OCI-LY3 (cell line): ENCODE measurements around the gene PARP4.

ENCODE experiments used
- H2AFZ ChIP-seq: fragments of 200-600, 300-600 bp; shearing (Covaris generic); 2 replicates; pipeline ENCODE4 v1.6.0; 2014; ENCODE audit warnings: antibody characterized with exemption, low read depth, low read length
- H3K27ac ChIP-seq: fragments of 200-600, 300-600 bp; sonication (generic); 2 replicates; pipeline ENCODE4 v1.5.1; 2014; ENCODE audit warnings: mild to moderate bottlenecking, low read length, moderate library complexity, mixed read lengths
- H3K27me3 ChIP-seq: fragments of 200-600, 300-600 bp; sonication (generic); 2 replicates; pipeline ENCODE4 v1.6.1; 2014; ENCODE audit warnings: low read depth, low read length, mixed read lengths
- H3K36me3 ChIP-seq: fragments of 200-600, 300-600 bp; sonication (generic); replicated peaks from 2 replicates; pipeline ENCODE3; 2014; ENCODE audit warnings: low read depth, low read length, mixed read lengths
- H3K4me1 ChIP-seq: fragments of 300-600, 200-600 bp; sonication (generic); 2 replicates; pipeline ENCODE4 v1.6.1; 2014; ENCODE audit warnings: low read length, mixed read lengths
- H3K4me2 ChIP-seq: fragments of 200-600, 300-600 bp; sonication (generic); 2 replicates; pipeline ENCODE4 v1.6.1; 2014; ENCODE audit warnings: low read length, mixed read lengths
- H3K4me3 ChIP-seq: fragments of 300-600, 200-600 bp; sonication (generic); 2 replicates; pipeline ENCODE4 v1.5.1; 2014; ENCODE audit warnings: antibody characterized with exemption, mild to moderate bottlenecking, low read length, moderate library complexity
- H3K79me2 ChIP-seq: fragments of 300-600, 200-600 bp; shearing (Covaris generic); 2 replicates; pipeline ENCODE4 v1.6.1; 2014; ENCODE audit warnings: mild to moderate bottlenecking, low read length, mixed read lengths
- H3K9ac ChIP-seq: fragments of 300-600, 200-600 bp; shearing (Covaris generic); 2 replicates; pipeline ENCODE4 v1.6.0; 2014; ENCODE audit warnings: mild to moderate bottlenecking, low read length, moderate library complexity
- H3K9me3 ChIP-seq: fragments of 200-600, 300-600 bp; shearing (Covaris generic); 2 replicates; pipeline ENCODE4 v1.6.1; 2014; ENCODE audit warnings: low read length, mixed read lengths; ENCODE audit not compliant: insufficient read depth
- H4K20me1 ChIP-seq: fragments of 200-600, 300-600 bp; sonication (generic); 2 replicates; pipeline ENCODE4 v1.6.1; 2016; ENCODE audit warnings: low read length, mixed read lengths; ENCODE audit not compliant: insufficient read depth
- CTCF ChIP-seq: fragments of 200-600, 300-600 bp; sonication (generic); IDR thresholded peaks from 2 replicates; pipeline ENCODE4 v1.5.1; 2014; ENCODE audit warnings: antibody characterized with exemption, low read length, low read depth
- EZH2phosphoT487 ChIP-seq: fragments of 200-600 bp; shearing (Covaris generic); IDR thresholded peaks from 2 replicates; pipeline ENCODE4 v1.6.1; 2018; ENCODE audit warnings: antibody characterized with exemption, mixed run types, low read depth

The PARP4 gene

GRCh38 chr13:24505756-24506155 lies 6.8 kb downstream of the PARP4 start:
- Histone ChIP-seq H4K20me1 (peaks cover 9% of the 10 kb centered on the region; the same call in 1 of the 2 replicates), H3K4me1 (peaks cover 4% of the 10 kb centered on the region), H3K4me2 (no peak overlapping the region), H3K9me3 (no peaks in the 10 kb centered on the region), H2AFZ (no peak overlapping the region), H3K79me2 (peaks cover 51% of the 10 kb centered on the region), H3K27ac (no peak overlapping the region), H3K27me3 (no peaks in the 10 kb centered on the region), H3K4me3 (no peak overlapping the region), H3K36me3 (peaks cover 12% of the 10 kb centered on the region), H3K9ac (no peak overlapping the region)
- TF ChIP-seq EZH2phosphoT487 (no peak), CTCF (no peak)

- Histone ChIP-seq H3K9me3 (no peaks in the 10 kb centered on the region), H2AFZ (no peak overlapping the region), H3K36me3 (peaks cover 14% of the 10 kb centered on the region), H3K27me3 (no peaks in the 10 kb centered on the region), H3K27ac (no peak overlapping the region), H3K9ac (no peak overlapping the region), H3K4me3 (no peak overlapping the region), H3K4me2 (no peak overlapping the region), H3K79me2 (peaks cover 46% of the 10 kb centered on the region), H3K4me1 (no peaks in the 10 kb centered on the region), H4K20me1 (peaks cover 6% of the 10 kb centered on the region; the same call in 1 of the 2 replicates)
- TF ChIP-seq EZH2phosphoT487 (no peak), CTCF (no peak)
Measured at GRCh38 chr13:24505256-24505655, 7.3 kb downstream of the PARP4 start.

GRCh38 chr13:24503379-24503696 lies 9.2 kb downstream of the PARP4 start:
- H3K4me2 ChIP-seq = no peak overlapping the region
- H3K4me3 ChIP-seq = no peak overlapping the region
- peaks cover 5% of the 10 kb centered on the region; the same call in 1 of the 2 replicates for H4K20me1 ChIP-seq
- peaks cover 27% of the 10 kb centered on the region for H3K79me2 ChIP-seq
- H2AFZ ChIP-seq = no peak overlapping the region
- no peak overlapping the region for H3K27ac ChIP-seq
- H3K9ac ChIP-seq = no peak overlapping the region
- no peak for TF ChIP-seq CTCF
- no peak for TF ChIP-seq EZH2phosphoT487
- H3K9me3 ChIP-seq = no peaks in the 10 kb centered on the region
- H3K4me1 ChIP-seq = no peaks in the 10 kb centered on the region
- peaks cover 14% of the 10 kb centered on the region for H3K36me3 ChIP-seq
- no peaks in the 10 kb centered on the region for H3K27me3 ChIP-seq

- Histone ChIP-seq H3K4me1 (no peaks in the 10 kb centered on the region), H3K27me3 (no peaks in the 10 kb centered on the region), H2AFZ (no peak overlapping the region), H3K9ac (no peak overlapping the region), H4K20me1 (no peaks in the 10 kb centered on the region), H3K36me3 (peaks cover 14% of the 10 kb centered on the region), H3K4me2 (no peak overlapping the region), H3K9me3 (no peaks in the 10 kb centered on the region), H3K4me3 (no peak overlapping the region), H3K27ac (no peak overlapping the region), H3K79me2 (peaks cover 21% of the 10 kb centered on the region)
- TF ChIP-seq CTCF (no peak), EZH2phosphoT487 (no peak)
Measured at GRCh38 chr13:24502533-24503378, 9.8 kb downstream of the PARP4 start.
